IPS-20b (cell line): ENCODE measurements around the gene COQ9.
A peak's percentile ranks its signal among the peaks of the same experiment; 100 is the strongest.

ENCODE experiments used
- H3K27ac ChIP-seq: one replicate; pipeline ENCODE4 v1.5.1; 2013; ENCODE audit warnings: low read length
- H3K27me3 ChIP-seq: 2 replicates; pipeline ENCODE4 v1.6.1; 2013; ENCODE audit warnings: mild to moderate bottlenecking, low read length, inconsistent platforms; ENCODE audit not compliant: insufficient read depth
- H3K36me3 ChIP-seq: 2 replicates; pipeline ENCODE4 v1.6.1; 2013; ENCODE audit warnings: low read depth, mild to moderate bottlenecking, inconsistent platforms, low read length, moderate library complexity; ENCODE audit not compliant: insufficient read depth
- H3K4me1 ChIP-seq: 2 replicates; pipeline ENCODE4 v1.6.1; 2013; ENCODE audit warnings: mild to moderate bottlenecking, control low read depth, inconsistent platforms, low read length, moderate library complexity; ENCODE audit not compliant: insufficient read depth
- H3K4me3 ChIP-seq: 2 replicates; pipeline ENCODE4 v1.5.1; 2013; ENCODE audit warnings: mild to moderate bottlenecking, low read length, inconsistent platforms
- H3K9ac ChIP-seq: 2 replicates; pipeline ENCODE4 v1.6.1; 2013; ENCODE audit warnings: low read depth, mild to moderate bottlenecking, inconsistent platforms, low read length, moderate library complexity
- H3K9me3 ChIP-seq: 2 replicates; pipeline ENCODE4 v1.6.1; 2013; ENCODE audit warnings: mild to moderate bottlenecking, low read depth, low read length, inconsistent platforms; ENCODE audit not compliant: insufficient read depth

Gene COQ9

DNA sequence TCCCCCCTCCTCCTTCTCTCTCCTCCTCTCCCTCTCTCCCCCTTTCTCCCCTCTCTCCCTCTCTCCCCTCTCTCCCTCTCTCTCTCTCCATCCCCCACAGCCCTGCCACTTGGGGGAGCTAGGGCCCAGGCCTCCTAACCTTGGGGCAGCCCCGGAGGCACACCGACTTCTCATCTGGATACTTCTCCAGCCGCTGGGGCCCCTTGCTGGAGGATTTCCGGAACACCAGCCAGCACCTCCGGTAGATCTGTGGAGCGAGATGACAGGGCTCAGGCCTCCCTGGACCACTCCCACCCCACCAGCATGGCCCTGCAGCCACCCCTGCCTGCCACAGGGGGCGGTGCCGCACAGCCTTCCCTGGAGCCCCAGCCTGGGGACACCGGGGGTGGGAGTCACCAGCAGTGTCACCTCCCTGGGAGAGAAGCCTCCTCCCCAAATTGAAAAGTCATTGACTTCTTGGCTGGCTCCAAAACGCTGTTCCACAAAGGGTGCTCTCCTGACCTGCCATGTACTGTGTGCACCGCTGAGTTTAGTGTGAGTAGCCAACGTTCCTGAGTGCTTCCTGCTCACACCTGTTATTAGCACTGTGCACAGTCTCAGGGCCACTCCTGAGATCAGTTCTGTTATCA, 28.5 kb downstream of the COQ9 start:
- no peaks in the 10 kb centered on the region for H3K27me3 ChIP-seq
- peak overlapping the region; percentile 27; the same call in 1 of the 2 replicates for H3K9ac ChIP-seq
- peak overlapping the region; percentile 49 for H3K27ac ChIP-seq
- peaks cover 34% of the 10 kb centered on the region for H3K36me3 ChIP-seq
- peak overlapping the region; percentile 37; the same call in 1 of the 2 replicates for H3K4me3 ChIP-seq
- H3K4me1 ChIP-seq, result peaks cover 50% of the 10 kb centered on the region
- no peaks in the 10 kb centered on the region for H3K9me3 ChIP-seq

DNA sequence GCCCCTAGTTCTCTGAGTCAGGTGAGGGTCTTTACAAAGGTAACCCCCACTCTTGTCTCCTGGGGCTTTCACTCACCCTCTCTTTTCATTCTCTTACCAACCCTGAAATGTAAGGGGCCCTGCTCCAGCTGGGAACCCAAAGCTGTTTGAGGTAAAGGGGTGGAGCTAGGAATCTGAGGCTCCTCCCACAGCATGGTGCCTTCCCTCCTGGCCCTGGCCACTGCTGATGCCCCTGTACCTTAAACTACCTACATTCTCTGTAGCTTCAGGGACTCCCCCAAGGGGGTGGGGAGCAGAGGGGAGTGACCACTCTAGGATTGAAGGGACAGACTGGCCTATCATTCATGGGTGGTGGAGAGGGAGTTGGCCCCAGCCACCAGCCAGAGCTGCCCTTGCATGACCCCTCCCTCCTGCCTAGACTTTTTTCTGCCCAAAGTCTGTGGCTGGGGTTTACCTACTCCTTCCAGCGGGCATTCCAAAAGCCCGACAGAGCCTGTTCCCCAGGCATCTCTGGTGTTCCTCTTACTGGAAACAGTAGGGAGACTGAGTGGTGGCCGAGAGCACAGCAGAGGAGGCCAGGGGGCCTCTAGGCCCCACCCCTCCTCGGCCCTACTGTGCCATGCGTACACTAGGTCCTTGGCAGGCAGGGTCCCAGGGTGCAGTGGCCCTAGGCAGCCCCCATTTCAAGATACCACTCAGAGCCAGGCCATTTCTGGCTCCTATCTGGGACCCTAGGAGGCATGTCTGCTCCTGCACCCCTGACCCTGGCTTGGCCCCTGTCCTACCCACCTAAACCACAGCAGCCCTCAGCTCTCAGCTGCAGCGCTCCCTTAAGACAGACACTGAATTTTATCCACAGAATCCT, 29.5 kb downstream of the COQ9 start:
- Histone ChIP-seq H3K27me3 (no peaks in the 10 kb centered on the region), H3K9me3 (no peaks in the 10 kb centered on the region), H3K27ac (no peak overlapping the region), H3K36me3 (peaks cover 26% of the 10 kb centered on the region), H3K4me1 (peaks cover 42% of the 10 kb centered on the region), H3K9ac (no peak overlapping the region), H3K4me3 (no peak overlapping the region; the same call in 1 of the 2 replicates)

DNA sequence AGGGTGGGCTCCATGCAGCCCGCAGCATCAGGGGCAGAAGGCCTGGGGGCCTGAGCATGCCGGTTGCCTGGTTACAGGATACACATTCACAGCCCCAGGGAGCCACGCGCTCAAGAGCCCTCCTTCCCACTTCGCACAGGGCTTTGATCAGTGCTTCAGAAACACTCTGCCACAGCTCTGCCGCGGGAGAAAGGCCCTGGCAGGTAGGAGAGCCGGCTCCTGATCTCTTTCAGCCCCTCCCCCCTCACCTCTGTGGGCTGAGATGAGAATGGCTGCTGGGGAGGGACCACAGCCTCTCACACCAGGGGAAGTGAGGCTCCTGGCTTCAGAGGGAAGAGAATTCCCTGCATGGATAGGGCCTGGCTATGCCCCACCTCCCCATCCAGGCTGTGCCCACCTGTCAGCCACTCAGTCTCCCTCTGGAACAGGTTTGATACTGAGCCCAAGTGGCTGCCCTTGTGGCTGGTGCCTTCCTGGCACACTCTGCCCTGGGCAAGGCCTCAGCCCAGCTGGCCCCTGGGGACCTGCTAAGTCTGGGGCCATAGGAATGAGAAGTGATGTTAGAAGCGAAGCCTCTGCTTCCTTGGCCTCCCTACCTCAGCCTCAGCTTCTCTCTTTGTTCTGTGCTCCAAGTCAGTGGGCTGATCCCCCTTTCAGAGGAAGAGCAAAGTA, 30.4 kb downstream of the COQ9 start:
- H3K9me3 ChIP-seq, result no peaks in the 10 kb centered on the region
- peaks cover 35% of the 10 kb centered on the region for H3K4me1 ChIP-seq
- peaks cover 20% of the 10 kb centered on the region for H3K36me3 ChIP-seq
- no peaks in the 10 kb centered on the region for H3K27me3 ChIP-seq
- no peak overlapping the region for H3K9ac ChIP-seq
- H3K27ac ChIP-seq, result no peak overlapping the region
- no peak overlapping the region; the same call in 1 of the 2 replicates for H3K4me3 ChIP-seq

DNA sequence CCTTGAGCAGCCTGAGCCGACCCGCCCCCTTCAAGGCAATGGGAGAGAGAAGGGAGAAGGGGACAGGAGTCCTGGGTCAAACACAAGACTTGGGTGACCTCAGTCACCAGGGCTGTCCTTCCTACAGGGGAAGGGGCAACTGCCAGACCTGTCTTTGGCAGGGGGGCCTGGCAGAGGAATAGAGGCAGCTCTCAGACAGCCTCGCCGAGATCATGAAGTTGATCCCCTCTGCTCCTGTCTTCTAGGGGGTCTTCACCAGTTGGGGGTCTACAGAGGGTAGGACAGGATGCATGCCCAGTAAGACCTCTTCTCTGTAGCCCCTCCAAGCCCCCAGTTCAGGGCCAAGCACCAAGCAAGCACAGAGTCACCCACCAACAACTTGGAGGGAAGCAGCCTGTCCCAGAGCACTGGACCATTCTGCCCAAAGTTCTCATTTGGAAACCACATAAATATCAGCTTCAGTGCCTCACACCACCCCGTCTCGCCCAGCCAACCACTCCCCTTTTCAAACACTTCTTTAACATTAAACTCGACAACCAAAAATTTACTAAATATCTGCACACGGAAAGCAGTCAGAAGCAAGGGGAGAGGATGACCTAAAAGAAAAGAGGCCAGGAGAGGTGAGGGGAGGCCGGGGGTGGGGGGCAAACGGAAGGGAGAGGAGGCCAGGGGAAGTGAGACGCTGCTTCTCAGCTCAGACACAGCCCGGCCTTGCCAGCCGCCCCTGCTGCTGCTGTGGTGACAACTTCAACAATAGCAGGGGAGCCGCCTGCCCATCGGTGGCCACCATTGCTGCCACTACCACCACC, 31.3 kb downstream of the COQ9 start:
- no peaks in the 10 kb centered on the region for H3K9me3 ChIP-seq
- H3K4me3 ChIP-seq, result peak overlapping the region; percentile 72; the same call in 1 of the 2 replicates
- peaks cover 11% of the 10 kb centered on the region for H3K36me3 ChIP-seq
- no peaks in the 10 kb centered on the region for H3K27me3 ChIP-seq
- H3K4me1 ChIP-seq, result peaks cover 33% of the 10 kb centered on the region
- no peak overlapping the region for H3K9ac ChIP-seq
- no peak overlapping the region for H3K27ac ChIP-seq

DNA sequence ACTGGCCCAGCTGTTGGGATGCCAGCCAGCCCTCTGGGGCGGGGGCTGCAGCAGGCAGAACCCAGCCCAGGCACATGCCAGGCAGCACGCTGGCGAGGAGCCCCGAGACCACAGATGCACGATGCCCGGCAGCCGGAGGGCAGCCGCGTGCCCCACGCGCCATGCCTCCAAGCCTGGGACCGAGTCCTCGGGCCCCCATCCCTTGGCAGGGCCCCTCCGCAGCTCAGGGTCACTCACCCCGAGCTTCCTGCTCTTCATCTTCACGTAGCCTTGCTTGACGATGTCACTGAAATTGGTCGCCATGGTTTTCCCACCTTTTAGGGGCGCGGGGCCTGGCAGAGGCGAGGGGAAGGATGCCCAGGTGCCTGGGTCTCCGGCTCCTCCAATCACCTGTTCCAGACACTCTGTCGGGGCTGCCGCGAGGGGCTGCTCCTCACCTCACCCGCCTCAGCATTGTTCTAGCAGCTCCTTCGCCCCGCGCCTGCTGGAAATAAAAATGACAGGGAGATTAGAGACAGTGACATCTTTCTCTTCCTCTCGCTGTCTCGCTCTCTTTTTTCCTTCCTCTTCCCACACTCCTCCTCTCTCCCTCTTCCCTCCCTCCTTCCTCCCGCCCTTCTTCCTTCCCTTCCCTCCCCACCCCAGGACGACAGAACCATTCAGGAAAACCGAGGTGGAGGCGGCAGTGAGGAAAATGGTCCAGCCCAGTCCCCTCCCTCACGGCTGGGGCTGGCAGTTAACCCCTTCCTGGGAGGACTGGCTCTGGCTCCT, 32.1 kb downstream of the COQ9 start:
- H3K9ac ChIP-seq, result peak overlapping the region; percentile 46; the same call in 1 of the 2 replicates
- peaks cover 3% of the 10 kb centered on the region for H3K36me3 ChIP-seq
- no peaks in the 10 kb centered on the region; the same call in 1 of the 2 replicates for H3K27me3 ChIP-seq
- H3K4me1 ChIP-seq, result peaks cover 33% of the 10 kb centered on the region
- no peaks in the 10 kb centered on the region for H3K9me3 ChIP-seq
- H3K27ac ChIP-seq, result no peak overlapping the region
- peak overlapping the region; percentile 72 for H3K4me3 ChIP-seq

DNA sequence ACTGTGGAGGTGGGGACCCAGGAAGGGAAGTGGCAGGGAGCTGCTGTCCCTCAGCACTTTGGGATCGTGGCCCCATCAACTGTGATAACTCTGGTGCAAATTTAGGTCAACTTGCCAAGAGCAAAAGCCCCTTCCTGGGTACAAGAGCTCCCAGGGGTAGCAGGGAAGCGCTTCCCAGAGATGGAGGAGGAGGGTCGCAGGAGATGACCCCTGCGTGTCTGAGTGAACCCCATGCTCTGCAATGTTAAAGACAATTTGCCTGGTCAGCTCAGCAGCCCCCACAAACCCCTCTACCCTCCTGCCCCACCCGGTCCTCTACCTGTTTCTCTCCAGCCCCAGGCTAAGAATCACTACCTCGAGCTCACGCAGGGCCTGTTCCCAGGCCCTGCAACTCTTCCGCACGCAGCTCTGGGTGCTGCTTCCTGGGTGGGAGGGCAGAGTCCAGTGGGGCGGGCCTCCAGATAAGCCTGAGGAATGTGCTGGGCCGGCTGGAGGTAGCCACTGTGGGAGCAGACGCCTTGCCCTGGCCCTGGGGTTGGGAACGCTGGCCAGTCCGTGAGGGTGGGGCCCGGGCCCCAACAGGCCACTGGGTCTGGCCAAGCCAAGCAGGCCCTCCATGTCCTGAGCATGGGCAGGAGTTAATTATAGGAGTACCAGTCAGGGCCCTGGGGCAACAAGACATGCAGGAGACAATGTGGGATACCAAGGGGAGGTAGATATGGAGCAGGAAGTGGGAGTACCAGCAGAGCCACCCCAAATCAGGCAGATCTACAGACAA, 32.9 kb downstream of the COQ9 start:
- Histone ChIP-seq H3K27ac (no peak overlapping the region), H3K4me1 (peaks cover 32% of the 10 kb centered on the region), H3K36me3 (no peaks in the 10 kb centered on the region), H3K9me3 (no peaks in the 10 kb centered on the region), H3K27me3 (peaks cover 7% of the 10 kb centered on the region), H3K4me3 (peak overlapping the region; percentile 72), H3K9ac (no peak overlapping the region)

DNA sequence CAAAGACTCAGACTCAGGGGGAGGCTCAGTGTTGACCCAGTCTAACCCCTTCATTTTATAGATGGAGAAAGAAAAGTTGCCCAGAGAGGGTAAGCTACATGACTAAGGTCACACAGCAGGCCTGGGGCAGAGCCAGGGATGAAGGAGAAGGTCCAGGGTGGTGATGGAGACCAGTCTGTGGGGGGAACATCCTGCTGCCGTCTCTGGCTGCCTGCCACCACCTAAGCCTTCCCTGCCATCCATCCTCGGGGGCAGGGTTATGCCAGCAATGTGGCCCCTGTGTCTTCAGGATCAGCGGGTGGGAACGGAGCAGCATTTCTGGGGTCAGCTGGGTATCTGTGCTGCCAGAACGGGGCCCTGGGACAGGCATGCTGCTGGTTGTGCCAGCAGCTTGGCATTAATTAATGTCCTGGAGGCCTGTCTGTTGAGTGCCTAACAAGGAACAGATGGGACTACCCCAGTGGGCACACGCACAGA, 33.5 kb downstream of the COQ9 start:
- Histone ChIP-seq H3K27me3 (peaks cover 13% of the 10 kb centered on the region), H3K36me3 (no peaks in the 10 kb centered on the region), H3K4me3 (no peak overlapping the region)

DNA sequence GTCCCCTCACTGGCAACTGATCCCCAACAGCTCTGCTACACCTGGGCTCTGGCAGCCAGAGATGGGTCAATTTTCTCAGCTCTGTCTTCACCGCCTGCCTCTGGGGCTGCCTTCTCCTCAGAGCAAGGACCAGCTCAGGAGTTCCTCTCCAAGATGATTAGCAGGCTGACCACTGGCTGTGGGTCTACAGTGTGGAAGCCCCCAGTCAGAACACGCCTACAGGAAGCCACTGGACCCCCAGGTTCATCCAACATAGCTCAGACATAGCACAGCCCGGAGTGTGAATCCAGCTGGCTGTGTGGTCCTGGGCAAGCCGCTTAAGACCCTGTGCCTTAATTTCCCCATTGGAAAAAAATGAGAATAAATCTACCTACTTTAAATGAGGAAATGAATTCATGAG, 34.1 kb downstream of the COQ9 start:
- Histone ChIP-seq H3K9ac (no peak overlapping the region), H3K4me3 (no peak overlapping the region), H3K9me3 (no peaks in the 10 kb centered on the region), H3K27ac (no peak overlapping the region), H3K27me3 (peaks cover 15% of the 10 kb centered on the region), H3K4me1 (peaks cover 24% of the 10 kb centered on the region; the same call in 1 of the 2 replicates), H3K36me3 (no peaks in the 10 kb centered on the region)

More for the DNA sequence above, 33.5 kb downstream of the COQ9 start:
- Histone ChIP-seq H3K9me3 (no peaks in the 10 kb centered on the region), H3K9ac (no peak overlapping the region), H3K27ac (no peak overlapping the region), H3K4me1 (peaks cover 29% of the 10 kb centered on the region)

DNA sequence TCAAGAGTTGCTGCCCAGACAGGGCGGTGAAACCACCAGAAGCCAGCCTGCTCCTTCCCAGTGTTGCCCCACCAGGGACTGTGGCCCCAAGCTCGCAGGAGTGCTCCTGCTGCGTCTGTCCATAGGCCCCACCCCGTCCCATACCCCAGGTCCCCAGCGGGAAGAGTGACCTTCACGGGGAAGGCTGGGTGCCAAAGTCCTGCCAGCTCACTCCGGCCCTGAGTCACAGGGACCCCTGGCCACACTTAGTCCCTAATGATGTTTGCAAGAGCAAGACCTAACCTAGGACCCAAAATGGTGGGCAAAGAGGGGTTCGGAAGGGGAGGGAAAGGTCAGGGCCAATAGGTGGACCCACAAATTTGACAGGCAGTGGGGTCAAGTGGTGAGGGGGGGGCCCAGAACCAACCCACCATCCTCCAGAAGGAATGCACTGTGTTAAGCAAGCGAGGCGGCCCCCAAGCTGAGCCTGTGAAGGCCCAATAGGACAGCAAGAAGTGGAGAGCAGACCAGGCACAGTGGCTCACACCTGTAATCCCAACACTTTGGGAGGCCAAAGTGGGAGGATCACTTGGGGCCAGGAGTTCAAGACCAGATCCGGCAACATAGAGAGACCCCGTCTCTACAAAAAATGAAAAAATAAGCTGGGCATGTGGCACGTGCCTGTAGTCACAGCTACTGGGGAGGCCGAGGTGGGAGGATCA, 35.7 kb downstream of the COQ9 start:
- H3K4me1 ChIP-seq, result peaks cover 11% of the 10 kb centered on the region; the same call in 1 of the 2 replicates
- no peaks in the 10 kb centered on the region for H3K9me3 ChIP-seq
- no peaks in the 10 kb centered on the region for H3K36me3 ChIP-seq
- no peak overlapping the region for H3K9ac ChIP-seq
- no peak overlapping the region for H3K27ac ChIP-seq
- peaks cover 15% of the 10 kb centered on the region for H3K27me3 ChIP-seq
- no peak overlapping the region for H3K4me3 ChIP-seq
